Panc1 (cell line): ENCODE results near the gene PPARGC1A. TPM values are rescaled to one million over a fixed set of nuclear protein-coding genes. Genes with fewer than 3 reads are reported as not detected.

Experiments used
- ATAC-seq: fragments of 200-7000 bp; cut with Tn5 transposase; 2 replicates; pipeline ENCODE4 v1.9.1; 2020; ENCODE audit warnings: mild to moderate bottlenecking, moderate library complexity
- BruUV-seq: library from RNA; stranded (reverse); fragments of 400-500 nt; replicated peaks from 2 replicates; lab custom pipeline; 2021; lab: Mats Ljungman, UMichigan
- CTCF ChIA-PET: fragments of 300-600 bp; sonication (Branson Sonifier 250); formaldehyde crosslinking; loops from one replicate; lab custom pipeline; 2022; ENCODE audit warnings: antibody characterized with exemption; lab: Charles Lee
- POLR2A ChIA-PET: fragments of 300-600 bp; sonication (Branson Sonifier 250); formaldehyde crosslinking; loops from one replicate; lab custom pipeline; 2022; ENCODE audit warnings: antibody characterized with exemption; lab: Charles Lee
- DNase-seq: peaks from one replicate; pipeline ENCODE4 v3.0.0-alpha.2; 2010; ENCODE audit warnings: low read depth, low spot score
- H3K27ac ChIP-seq: 2 replicates; pipeline ENCODE4 v1.5.1; 2011; ENCODE audit warnings: mild to moderate bottlenecking, low read length, inconsistent platforms
- H3K27me3 ChIP-seq: fragments of 200-500 bp; sonication (Bioruptor generic); 2 replicates; pipeline ENCODE4 v1.6.0; 2014; ENCODE audit warnings: low read length, inconsistent platforms; ENCODE audit not compliant: control insufficient read depth, insufficient read depth
- H3K36me3 ChIP-seq: fragments of 200-500 bp; sonication (Bioruptor generic); 2 replicates; pipeline ENCODE4 v1.5.1; 2014; ENCODE audit warnings: inconsistent platforms, mild to moderate bottlenecking, low read length, moderate library complexity; ENCODE audit not compliant: control insufficient read depth, insufficient read depth
- H3K4me1 ChIP-seq: 2 replicates; pipeline ENCODE4 v1.5.1; 2011; ENCODE audit warnings: inconsistent platforms, mild to moderate bottlenecking, low read length, moderate library complexity; ENCODE audit not compliant: control insufficient read depth, insufficient read depth
- H3K4me3 ChIP-seq, 2 experiments: 2 replicates each; pipeline ENCODE4 v1.5.1; 2011 to 2012; ENCODE audit warnings: low read depth in 2 of 2, low read length in 2 of 2, mild to moderate bottlenecking in 2 of 2, inconsistent platforms in 1 of 2, moderate library complexity in 1 of 2
- H3K9me3 ChIP-seq: fragments of 200-500 bp; sonication (Bioruptor generic); 2 replicates; pipeline ENCODE4 v1.5.1; 2014; ENCODE audit warnings: low read depth, mild to moderate bottlenecking, inconsistent platforms, low read length, moderate library complexity; ENCODE audit not compliant: control insufficient read depth, insufficient read depth
- POLR2AphosphoS5 ChIP-seq: IDR thresholded peaks from 2 replicates; pipeline ENCODE4 v1.6.1; 2012; ENCODE audit warnings: mild to moderate bottlenecking, low read depth, low read length, moderate library complexity
- SIN3A ChIP-seq: IDR thresholded peaks from 2 replicates; pipeline ENCODE4 v1.6.1; 2012; ENCODE audit warnings: low read depth, mild to moderate bottlenecking, low read length, moderate library complexity, borderline replicate concordance; ENCODE audit not compliant: insufficient read depth
- TCF7L2 ChIP-seq: IDR thresholded peaks from 2 replicates; pipeline ENCODE4 v1.6.1; 2011; ENCODE audit warnings: mild to moderate bottlenecking, low read depth, low read length, inconsistent platforms
- in situ Hi-C: cut with HindIII; loops from 2 replicates; pipeline ENCODE4 v1.10.0; 2016; ENCODE audit warnings: low sequenced_read_pairs, low pct_unique_long_range_greater_than_20kb
- intact Hi-C: fragments of 100-400 bp; cut with micrococcal nuclease; formaldehyde crosslinking; loops from one replicate; pipeline ENCODE4 v1.10.0; 2022; ENCODE audit not compliant: unreplicated experiment
- total RNA-seq: library from RNA; stranded (reverse); gene quantifications from one replicate; pipeline ENCODE4 v1.2.1, GENCODE V29; 2021; ENCODE audit not compliant: unreplicated experiment
- TF ChIP-seq, protein P1 (sequence below), 2 experiments: IDR thresholded peaks; 2 replicates each; pipeline ENCODE4 v1.6.1; 2011 to 2012; ENCODE audit warnings: low read depth in 2 of 2, control low read depth in 1 of 2, low read length in 1 of 2, mild to moderate bottlenecking in 1 of 2, moderate library complexity in 1 of 2; ENCODE audit not compliant: insufficient read depth in 1 of 2
- TF ChIP-seq, protein P2 (sequence below): fragments of 450-650 bp; IDR thresholded peaks from 2 replicates; pipeline ENCODE4 v1.5.1; 2017; ENCODE audit warnings: mild to moderate bottlenecking

The PPARGC1A gene
- total RNA-seq, 1 experiment from 2014 or later: 0.59 TPM

DNA sequence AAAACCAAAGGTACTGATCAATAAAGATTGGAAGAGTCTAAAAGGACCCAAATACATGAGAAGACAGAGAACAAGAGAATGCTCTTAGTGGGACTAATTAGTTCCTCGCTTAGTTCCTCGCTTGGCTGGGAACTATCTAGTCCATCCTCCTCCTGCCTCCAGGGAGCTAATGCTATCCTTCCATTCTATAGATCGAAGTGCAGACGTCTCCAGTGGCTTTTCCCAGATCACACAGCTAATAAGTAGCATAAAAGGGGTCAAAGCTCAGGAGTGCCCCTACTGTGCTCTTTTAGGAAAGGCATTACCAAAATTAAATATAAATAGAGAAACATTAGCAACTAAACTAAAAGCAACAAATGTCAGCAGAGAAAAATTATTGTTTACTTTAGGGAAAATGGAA is 42.3 kb upstream of the PPARGC1A start:
- TF ChIP-seq POLR2AphosphoS5 (no peak), TCF7L2 (no peak), SIN3A (no peak)
- TF ChIP-seq, protein P1, sequence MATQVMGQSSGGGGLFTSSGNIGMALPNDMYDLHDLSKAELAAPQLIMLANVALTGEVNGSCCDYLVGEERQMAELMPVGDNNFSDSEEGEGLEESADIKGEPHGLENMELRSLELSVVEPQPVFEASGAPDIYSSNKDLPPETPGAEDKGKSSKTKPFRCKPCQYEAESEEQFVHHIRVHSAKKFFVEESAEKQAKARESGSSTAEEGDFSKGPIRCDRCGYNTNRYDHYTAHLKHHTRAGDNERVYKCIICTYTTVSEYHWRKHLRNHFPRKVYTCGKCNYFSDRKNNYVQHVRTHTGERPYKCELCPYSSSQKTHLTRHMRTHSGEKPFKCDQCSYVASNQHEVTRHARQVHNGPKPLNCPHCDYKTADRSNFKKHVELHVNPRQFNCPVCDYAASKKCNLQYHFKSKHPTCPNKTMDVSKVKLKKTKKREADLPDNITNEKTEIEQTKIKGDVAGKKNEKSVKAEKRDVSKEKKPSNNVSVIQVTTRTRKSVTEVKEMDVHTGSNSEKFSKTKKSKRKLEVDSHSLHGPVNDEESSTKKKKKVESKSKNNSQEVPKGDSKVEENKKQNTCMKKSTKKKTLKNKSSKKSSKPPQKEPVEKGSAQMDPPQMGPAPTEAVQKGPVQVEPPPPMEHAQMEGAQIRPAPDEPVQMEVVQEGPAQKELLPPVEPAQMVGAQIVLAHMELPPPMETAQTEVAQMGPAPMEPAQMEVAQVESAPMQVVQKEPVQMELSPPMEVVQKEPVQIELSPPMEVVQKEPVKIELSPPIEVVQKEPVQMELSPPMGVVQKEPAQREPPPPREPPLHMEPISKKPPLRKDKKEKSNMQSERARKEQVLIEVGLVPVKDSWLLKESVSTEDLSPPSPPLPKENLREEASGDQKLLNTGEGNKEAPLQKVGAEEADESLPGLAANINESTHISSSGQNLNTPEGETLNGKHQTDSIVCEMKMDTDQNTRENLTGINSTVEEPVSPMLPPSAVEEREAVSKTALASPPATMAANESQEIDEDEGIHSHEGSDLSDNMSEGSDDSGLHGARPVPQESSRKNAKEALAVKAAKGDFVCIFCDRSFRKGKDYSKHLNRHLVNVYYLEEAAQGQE (IDR thresholded peaks at IDR 0.05; ENCODE audit: insufficient read depth in 1 of 2, low read depth in 2 of 2, low read length in 1 of 2): no peak
- TF ChIP-seq, protein P2, sequence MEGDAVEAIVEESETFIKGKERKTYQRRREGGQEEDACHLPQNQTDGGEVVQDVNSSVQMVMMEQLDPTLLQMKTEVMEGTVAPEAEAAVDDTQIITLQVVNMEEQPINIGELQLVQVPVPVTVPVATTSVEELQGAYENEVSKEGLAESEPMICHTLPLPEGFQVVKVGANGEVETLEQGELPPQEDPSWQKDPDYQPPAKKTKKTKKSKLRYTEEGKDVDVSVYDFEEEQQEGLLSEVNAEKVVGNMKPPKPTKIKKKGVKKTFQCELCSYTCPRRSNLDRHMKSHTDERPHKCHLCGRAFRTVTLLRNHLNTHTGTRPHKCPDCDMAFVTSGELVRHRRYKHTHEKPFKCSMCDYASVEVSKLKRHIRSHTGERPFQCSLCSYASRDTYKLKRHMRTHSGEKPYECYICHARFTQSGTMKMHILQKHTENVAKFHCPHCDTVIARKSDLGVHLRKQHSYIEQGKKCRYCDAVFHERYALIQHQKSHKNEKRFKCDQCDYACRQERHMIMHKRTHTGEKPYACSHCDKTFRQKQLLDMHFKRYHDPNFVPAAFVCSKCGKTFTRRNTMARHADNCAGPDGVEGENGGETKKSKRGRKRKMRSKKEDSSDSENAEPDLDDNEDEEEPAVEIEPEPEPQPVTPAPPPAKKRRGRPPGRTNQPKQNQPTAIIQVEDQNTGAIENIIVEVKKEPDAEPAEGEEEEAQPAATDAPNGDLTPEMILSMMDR: no peak
- intact Hi-C loops: no loop called here
- no peak for ATAC-seq

DNA sequence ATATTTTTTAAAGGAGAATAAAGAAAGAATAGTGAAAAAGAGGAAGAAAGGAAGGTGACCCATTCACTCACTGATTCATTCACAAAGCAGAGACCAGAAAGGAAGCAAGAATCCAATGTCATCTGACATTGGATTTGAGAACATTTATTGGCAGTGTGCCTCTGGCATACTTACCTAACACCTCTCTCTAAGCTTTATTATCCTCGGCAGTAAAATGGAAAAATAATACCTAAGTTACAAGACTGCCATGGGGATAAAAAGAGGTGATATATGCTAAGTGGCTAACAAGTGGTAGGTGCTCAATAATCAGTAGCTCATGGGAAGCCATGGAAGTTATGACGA is 41.6 kb upstream of the PPARGC1A start:
- no peak for DNase-seq
- BruUV-seq: no TSS peak
- Histone ChIP-seq H3K4me1 (no peaks in the 10 kb centered on the region), H3K27ac (no peak overlapping the region), H3K36me3 (no peaks in the 10 kb centered on the region), H3K9me3 (no peaks in the 10 kb centered on the region), H3K27me3 (no peaks in the 10 kb centered on the region), H3K4me3 (no peak overlapping the region)
- no peak for ATAC-seq
- TF ChIP-seq POLR2AphosphoS5 (no peak), TCF7L2 (no peak), SIN3A (no peak)
- TF ChIP-seq, protein P1 (IDR thresholded peaks at IDR 0.05; ENCODE audit: insufficient read depth in 1 of 2, low read depth in 2 of 2, low read length in 1 of 2): no peak
- TF ChIP-seq, protein P2: no peak
- POLR2A ChIA-PET: no interaction called here
- in situ Hi-C loops: no loop called here
- CTCF ChIA-PET: no interaction called here
- intact Hi-C loops: no loop called here

More for the DNA sequence above, 42.3 kb upstream of the PPARGC1A start:
- ChIA-PET CTCF (no interaction called here), POLR2A (no interaction called here)
- H3K4me1 ChIP-seq: no peaks in the 10 kb centered on the region
- in situ Hi-C loops: no loop called here
- no peaks in the 10 kb centered on the region for H3K9me3 ChIP-seq
- BruUV-seq: no TSS peak
- no peaks in the 10 kb centered on the region for H3K27me3 ChIP-seq
- H3K27ac ChIP-seq: no peak overlapping the region
- DNase-seq: no peak
- no peak overlapping the region for H3K4me3 ChIP-seq
- no peaks in the 10 kb centered on the region for H3K36me3 ChIP-seq
